GM18511 (cell line): ENCODE measurements around the gene APOB.
"Not testable (repeated sequence)": the region's sequence is repeated elsewhere in the genome, so short reads cannot be mapped to it uniquely, and the experiment has no call there.

ENCODE experiments used
- ATAC-seq: cut with Tn5 transposase; IDR thresholded peaks from one replicate; pipeline ENCODE4 v1.9.1; 2021; ENCODE audit warnings: mild to moderate bottlenecking, moderate library complexity; ENCODE audit not compliant: unreplicated experiment

The APOB gene

GRCh38 chr2:21034156-21034971 lies 9.5 kb downstream of the APOB start:
- no peak for ATAC-seq

GRCh38 chr2:21033237-21034155 lies 10.4 kb downstream of the APOB start:
- no peak for ATAC-seq

- no peak for ATAC-seq
Measured at GRCh38 chr2:21032338-21033236, 11.3 kb downstream of the APOB start.

DNA sequence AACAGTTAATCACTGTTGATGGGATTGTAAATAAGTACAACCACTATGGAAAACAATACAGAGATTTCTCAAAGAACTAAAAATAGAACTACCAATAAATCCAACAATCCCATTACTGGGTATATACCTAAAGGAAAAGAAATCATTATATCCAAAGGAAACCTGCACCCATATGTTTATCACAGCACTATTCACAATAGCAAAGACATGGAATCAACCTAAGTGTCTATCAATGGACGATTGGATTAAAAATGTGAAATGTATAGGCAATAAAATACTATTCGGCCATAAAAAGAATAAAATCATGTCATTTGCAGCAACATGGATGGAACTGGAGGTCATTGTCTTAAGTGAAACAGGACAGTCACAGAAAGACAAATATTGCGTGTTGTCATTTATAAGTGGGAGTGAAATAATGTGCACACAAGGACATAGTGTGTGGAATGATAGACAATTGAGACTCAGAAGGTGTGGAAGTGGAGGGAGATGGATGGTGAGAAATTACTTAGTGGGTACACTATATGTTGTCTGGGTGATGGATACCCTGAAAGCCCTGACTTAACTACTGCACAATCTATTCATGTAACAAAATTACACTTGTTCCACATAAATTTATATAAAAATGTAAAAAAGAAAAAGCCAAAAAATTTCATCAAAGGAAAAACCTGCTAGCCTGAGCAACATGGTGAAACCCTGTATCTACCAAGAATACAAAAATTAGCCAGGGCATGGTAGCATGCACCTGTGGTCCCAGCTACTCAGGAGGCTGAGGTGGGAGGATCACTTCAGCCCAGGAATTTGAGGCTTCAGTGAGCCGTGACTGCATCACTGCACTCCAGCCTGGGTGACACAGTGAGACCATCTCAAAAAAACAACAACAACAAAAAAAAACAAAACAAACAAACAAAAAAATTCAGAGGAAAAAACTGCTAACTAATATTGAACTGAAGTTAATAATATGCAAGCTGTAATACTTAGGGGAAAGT lies 12.6 kb downstream of the APOB start:
- no peak for ATAC-seq

- ATAC-seq, result no peak
Measured at GRCh38 chr2:21029519-21029918, 14.4 kb downstream of the APOB start.

DNA sequence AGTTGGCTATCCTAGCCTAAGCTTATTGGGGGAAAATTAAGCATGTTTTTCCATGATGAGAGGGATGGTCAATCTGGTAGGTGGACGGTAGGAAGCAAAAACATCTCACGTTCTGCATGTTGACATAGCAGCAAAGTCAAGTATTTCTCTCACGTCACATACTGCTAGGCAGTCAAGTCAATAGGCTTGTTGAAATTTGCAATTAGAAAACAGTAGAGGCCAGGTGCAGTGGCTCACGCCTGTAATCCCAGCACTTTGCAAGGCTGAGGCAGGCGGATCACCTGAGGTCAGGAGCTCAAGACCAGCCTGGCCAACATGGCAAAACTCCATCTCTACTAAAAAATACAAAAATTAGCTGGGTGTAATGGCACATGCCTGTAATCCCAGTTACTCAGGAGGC lies 14.9 kb downstream of the APOB start:
- not testable (repeated sequence) for ATAC-seq

DNA sequence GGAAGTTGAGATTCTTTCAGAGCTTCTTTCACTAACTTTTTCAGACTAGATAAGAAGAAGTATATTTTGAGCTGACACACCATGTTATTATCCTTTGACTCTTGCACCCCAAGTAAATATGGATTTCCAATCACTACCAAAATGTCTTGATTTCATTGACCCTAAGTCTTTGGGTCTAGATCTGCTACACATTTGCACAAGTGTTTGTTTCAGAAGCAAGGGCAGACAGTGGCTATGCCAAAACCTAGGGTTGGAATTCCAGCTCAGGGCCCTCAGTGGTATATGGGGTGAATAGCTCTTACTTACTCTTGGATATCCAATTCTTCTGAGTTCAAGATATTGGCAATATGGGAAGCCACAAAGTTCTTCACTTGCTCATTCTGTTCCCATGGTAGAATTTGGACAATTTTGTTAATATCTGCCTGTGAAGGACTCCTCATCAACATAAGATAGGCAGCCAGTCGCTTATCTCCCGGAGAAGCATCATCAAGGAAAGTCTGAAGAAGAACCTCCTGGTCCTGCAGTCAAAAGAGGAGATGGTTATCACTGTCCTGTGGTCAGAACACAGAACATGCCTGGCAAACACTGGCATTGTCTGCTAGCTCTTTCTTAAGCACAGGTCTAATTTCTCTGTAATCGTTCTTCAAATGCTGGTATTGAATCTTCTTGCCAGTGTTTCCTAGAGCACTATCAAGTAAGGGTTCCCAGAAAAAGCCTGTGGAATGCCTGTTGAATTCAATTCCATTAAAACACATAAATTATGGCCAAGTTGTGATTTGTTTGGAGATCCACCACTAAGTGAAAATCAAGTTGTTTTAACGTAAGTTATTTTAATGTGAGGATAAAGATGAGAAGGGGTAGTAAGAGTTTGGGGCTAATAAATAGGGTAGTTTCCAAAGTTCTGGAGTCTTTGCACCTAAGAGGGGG lies 15.6 kb downstream of the APOB start:
- no peak for ATAC-seq

GRCh38 chr2:21026479-21027282 lies 17.2 kb downstream of the APOB start:
- ATAC-seq, result no peak

- ATAC-seq, result no peak
Measured at GRCh38 chr2:21025690-21026478, 18.0 kb downstream of the APOB start.

GRCh38 chr2:21024722-21025389 lies 19.0 kb downstream of the APOB start:
- ATAC-seq, result no peak

DNA sequence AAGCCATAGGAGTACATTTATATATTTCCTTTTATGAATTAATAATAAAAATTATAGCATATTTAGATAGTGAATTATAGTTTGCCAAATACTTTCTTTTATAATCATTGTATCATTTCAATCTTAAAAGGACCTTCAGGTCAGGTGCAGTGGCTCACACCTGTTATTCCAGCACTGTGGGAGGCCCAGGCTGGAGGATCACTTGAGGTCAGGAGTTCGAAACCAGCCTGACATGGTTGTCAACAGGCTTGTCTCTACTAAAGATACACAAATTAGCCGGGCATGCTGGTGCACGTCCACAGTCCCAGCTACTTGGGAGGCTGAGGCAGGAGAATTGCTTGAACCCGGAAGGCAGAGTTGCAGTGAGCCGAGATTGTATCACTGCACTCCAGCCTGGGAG lies 19.7 kb downstream of the APOB start:
- ATAC-seq, result no peak

DNA sequence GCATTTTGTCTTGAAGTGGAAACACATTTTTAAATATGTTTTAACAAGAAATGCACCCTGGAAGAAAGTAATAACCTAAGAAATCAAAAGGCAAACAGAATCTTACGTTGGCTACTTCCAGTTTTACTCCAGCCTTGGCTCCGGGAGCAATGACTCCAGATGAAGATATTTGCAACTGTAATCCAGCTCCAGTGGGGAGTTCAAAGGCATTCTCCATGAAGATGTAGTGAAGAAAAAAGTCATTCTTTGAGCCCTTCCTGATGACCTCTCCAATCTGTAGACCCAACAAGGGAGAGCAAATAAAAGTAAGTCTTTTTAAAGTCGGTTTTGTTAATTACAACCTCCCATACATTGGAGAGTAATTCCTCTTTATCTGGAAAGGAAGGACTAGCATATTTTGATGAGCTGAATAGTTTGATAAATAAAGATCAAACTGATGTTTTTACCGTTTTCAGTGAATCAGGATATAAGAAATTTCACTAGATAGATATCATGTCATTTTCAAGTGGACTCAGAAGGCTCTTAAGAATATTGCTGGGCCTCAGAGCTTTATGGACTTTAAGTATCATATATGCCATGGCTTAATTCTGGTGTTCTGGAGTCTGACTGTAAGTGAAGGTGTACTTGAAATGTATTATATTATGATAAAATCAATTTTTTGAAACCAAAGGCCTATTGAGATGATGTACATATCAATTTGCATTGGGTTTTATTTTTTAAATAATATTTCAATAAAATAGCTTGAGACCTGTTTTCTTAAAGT lies 20.3 kb downstream of the APOB start:
- no peak for ATAC-seq

GRCh38 chr2:21022792-21023367 lies 21.0 kb downstream of the APOB start:
- no peak for ATAC-seq

DNA sequence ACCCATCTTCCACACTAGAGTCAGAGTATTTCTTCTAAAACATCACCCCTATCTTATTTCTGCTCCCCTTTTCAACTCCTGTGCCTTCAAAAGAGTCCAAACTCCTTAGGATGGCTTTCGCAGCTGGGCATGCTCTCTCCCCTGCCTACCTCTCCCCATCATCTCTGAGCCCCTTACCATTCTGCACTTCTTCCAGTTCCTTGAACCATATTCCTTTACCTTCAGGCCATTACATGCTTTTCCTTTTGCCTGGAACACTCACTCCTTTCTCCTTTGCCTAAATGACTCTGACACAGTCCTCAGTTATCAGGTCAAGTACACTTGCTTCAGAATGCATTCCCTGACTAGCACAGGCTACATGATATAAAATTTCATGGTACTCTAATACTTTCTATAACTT lies 22.4 kb downstream of the APOB start:
- ATAC-seq, result no peak

GRCh38 chr2:21020668-21021288 lies 23.1 kb downstream of the APOB start:
- no peak for ATAC-seq
